ENCODE results near the gene GRIK2.

GRIK2 gene

GRCh38 chr6:101728956-101729355, 335.4 kb downstream of the GRIK2 start:
- no peak for DNase-seq

- DNase-seq, result peak; percentile 15
Measured at GRCh38 chr6:101730954-101731353, 337.4 kb downstream of the GRIK2 start.

- DNase-seq, result no peak
Measured at GRCh38 chr6:101733899-101734298, 340.4 kb downstream of the GRIK2 start.

- DNase-seq, result no peak
Measured at GRCh38 chr6:101738481-101738880, 345.0 kb downstream of the GRIK2 start.

GRCh38 chr6:101740631-101741030, 347.1 kb downstream of the GRIK2 start:
- no peak for DNase-seq

GRCh38 chr6:101741474-101742171, 348.1 kb downstream of the GRIK2 start:
- DNase-seq, result no peak

GRCh38 chr6:101747160-101747559, 353.7 kb downstream of the GRIK2 start:
- no peak for DNase-seq

GRCh38 chr6:101747716-101748115, 354.2 kb downstream of the GRIK2 start:
- DNase-seq, result no peak

- DNase-seq, result no peak
Measured at GRCh38 chr6:101755931-101756330, 362.4 kb downstream of the GRIK2 start.

- no peak for DNase-seq
Measured at GRCh38 chr6:101758368-101758767, 364.9 kb downstream of the GRIK2 start.

GRCh38 chr6:101760843-101761621, 367.5 kb downstream of the GRIK2 start:
- DNase-seq, result peak; percentile 70

GRCh38 chr6:101762851-101763250, 369.3 kb downstream of the GRIK2 start:
- no peak for DNase-seq

- DNase-seq, result no peak
Measured at GRCh38 chr6:101765281-101765680, 371.8 kb downstream of the GRIK2 start.

- DNase-seq, result no peak
Measured at GRCh38 chr6:101770116-101770515, 376.6 kb downstream of the GRIK2 start.

- no peak for DNase-seq
Measured at GRCh38 chr6:101776919-101777350, 383.4 kb downstream of the GRIK2 start.

- no peak for DNase-seq
Measured at GRCh38 chr6:101777646-101778045, 384.1 kb downstream of the GRIK2 start.

- DNase-seq, result peak; percentile 72
Measured at GRCh38 chr6:101779051-101779844, 385.7 kb downstream of the GRIK2 start.

GRCh38 chr6:101783287-101783686, 389.8 kb downstream of the GRIK2 start:
- no peak for DNase-seq

GRCh38 chr6:101784094-101784493, 390.6 kb downstream of the GRIK2 start:
- DNase-seq, result no peak

GRCh38 chr6:101799531-101799930, 406.0 kb downstream of the GRIK2 start:
- no peak for DNase-seq

- DNase-seq, result no peak
Measured at GRCh38 chr6:101800598-101800997, 407.1 kb downstream of the GRIK2 start.

GRCh38 chr6:101803136-101803535, 409.6 kb downstream of the GRIK2 start:
- DNase-seq, result peak; percentile 26

GRCh38 chr6:101806241-101806640, 412.7 kb downstream of the GRIK2 start:
- DNase-seq, result peak; percentile 90

GRCh38 chr6:101811108-101811507, 417.6 kb downstream of the GRIK2 start:
- DNase-seq, result no peak
